ENCODE results near the gene RETREG3.

The RETREG3 gene

DNA sequence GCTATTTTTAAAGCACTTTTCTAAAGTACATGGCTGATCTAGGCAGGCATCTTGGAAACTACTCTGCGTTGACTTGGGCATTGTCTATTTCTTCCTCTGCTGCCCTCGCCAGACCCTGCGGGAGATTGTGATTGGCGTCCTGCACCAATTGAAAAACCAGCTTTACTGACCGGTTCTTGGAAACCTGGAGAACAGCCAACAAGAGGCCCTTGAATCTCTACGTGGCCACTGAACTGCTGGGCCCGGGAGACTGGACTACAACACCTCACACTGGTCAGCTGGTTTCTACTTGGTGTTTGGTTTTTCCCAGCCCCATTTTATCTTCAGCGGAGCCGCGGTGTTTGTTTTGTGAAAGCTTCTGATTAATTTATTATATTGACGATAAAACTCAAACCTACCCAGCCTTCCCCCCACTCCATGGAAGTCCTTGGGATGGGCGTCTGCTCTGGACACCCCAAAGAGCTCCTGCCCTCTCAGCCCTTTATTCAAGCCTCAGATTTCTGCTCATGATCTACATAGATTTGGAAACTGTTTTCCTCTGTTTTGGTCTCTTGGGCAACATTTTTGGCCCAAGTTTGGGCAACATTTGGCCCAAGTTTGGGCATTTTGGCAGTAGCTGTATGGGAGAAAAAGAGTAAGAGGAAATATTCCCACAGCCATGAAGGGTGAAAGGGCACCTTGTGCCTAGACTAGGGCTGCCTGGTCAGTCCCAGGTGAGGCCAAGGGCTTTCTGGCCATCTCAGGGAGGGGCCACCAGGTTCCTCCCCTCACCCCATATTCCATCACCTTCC lies 37.5 kb downstream of the RETREG3 start:
- DNase-seq (ENCODE audit: low spot score) = no peak

DNA sequence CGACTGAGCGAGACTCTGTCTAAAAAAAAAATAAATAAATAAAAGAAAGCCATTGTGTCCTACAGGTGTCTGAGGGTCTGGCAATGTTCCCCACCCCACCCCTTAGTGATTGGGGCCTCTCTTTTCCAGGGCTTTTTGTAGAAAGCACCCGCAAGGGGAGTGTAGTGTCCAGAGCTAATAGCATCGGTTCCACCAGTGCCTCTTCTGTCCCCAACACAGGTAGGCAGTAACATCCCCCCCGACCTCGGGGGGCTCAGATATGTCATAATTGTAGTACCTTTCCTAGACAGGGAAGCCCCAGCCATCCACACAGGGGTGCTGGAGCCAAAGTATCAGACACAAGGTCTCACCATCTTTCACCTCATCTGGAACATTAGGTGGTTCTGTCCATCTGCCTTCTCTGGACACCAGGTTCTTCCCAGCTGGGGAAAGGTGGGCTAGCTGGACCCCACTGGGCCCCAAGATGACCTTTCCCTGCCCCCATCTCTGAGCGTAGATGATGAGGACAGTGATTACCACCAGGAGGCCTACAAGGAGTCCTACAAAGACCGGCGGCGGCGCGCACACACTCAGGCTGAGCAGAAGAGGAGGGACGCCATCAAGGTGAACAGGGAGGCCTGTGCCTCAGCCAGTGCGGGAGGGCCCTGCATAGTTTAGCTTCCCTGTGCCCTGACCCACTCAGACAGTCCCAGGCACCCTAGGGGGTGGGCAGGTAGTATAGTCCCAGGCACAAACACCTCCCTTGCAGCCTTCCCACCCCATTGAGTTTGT lies 40.6 kb downstream of the RETREG3 start:
- no peak for DNase-seq (ENCODE audit: low spot score)

DNA sequence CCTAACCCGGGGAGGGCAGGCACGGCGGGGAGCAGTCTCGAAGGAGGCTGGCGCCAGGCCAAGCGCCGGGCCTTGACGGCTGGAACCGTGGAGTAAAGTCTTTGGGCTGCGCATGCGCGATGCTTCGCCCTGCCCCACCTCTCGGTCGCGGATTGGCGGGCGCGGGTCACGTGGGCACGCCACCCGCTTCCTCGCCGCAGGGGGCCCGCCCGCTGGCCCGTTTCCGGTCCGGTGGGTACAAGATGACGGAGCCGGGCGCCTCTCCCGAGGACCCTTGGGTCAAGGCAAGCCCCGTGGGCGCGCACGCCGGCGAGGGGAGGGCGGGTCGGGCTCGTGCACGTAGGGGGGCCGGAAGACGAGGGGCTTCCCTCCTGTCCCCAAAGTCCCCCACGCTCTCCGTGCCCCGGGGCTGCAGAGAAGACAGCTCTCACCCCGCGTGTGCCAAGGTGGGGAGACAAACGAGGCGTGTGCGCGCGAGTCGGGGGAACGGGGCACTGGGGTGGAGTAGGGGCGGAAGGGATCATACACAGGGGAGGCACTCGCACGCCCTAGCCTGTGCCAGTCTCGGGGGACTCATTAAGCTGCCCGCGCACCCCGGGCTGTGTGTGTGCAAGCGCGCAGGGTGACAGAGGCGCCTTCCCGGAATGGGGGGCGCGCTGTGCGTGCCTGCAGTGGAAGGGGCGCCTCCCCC lies 42.1 kb downstream of the RETREG3 start, which contains the start of gene MLX:
Gene MLX, plus strand, starts transcription at position 218 of the 691 bp plus-strand sequence. Its CDS starts 25 bp downstream, at position 243.
- DNase-seq (ENCODE audit: low spot score) = peak; percentile 84

DNA sequence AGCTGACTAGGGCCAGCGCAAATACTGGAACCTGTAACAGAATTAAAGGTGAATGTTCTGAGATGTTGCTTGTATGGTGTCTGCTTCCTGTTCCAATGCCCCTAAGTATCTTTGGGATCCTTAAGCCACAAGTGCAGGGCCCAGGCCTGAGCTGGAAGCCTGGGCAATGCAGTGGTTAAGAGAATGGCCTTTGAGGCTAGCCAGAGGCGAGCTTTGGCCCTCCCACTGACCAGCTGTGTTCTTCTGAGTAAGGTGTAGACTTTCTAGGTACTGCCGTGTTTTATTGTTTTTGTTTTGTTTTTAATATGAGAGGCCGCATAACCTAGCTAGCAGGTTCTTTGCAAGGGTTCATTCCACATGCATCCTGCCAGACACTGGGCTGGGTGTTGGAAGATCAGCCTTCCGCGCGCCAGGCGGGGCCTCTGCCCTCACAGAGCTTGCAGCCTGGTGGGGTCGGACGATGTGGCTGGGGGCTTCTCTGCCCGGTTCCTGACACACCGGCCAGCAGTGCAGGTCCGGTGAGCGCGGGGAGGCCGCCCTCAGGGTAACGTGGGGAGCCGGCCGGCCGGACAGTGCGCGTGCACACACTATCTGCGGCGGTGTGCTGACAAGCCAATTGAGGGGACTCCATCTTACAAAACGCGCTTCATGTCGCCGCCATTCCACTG lies 42.8 kb downstream of the RETREG3 start:
- no peak for DNase-seq (ENCODE audit: low spot score)

DNA sequence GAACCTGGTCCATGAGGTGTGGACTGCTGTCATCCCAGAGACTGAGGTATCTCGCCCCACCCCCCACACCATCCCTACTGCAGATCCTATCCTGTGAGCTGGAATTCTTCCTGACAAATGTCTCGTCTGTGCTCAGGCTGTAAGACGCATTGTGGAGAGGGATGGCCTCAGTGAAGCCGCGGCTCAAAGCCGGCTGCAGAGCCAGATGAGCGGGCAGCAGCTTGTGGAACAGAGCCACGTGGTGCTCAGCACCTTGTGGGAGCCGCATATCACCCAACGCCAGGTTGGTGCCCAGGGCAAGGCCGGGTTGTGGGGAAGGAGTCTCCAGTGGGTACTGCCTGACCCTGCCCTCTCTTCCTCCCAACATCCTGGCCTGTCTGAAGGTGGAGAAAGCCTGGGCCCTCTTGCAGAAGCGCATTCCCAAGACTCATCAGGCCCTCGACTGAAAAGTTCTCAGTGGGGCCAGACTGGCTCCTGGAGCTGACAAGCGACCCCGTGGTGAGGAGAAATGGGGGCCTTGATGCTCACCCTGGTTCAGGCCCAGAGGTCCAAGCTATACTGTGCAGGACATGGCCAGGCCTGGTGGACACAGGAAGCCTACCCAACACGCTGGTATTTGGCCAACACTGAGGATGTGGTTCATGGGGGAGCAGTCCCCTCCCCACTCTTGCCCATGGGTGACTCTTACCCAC lies 43.5 kb downstream of the RETREG3 start:
- no peak for DNase-seq (ENCODE audit: low spot score)

DNA sequence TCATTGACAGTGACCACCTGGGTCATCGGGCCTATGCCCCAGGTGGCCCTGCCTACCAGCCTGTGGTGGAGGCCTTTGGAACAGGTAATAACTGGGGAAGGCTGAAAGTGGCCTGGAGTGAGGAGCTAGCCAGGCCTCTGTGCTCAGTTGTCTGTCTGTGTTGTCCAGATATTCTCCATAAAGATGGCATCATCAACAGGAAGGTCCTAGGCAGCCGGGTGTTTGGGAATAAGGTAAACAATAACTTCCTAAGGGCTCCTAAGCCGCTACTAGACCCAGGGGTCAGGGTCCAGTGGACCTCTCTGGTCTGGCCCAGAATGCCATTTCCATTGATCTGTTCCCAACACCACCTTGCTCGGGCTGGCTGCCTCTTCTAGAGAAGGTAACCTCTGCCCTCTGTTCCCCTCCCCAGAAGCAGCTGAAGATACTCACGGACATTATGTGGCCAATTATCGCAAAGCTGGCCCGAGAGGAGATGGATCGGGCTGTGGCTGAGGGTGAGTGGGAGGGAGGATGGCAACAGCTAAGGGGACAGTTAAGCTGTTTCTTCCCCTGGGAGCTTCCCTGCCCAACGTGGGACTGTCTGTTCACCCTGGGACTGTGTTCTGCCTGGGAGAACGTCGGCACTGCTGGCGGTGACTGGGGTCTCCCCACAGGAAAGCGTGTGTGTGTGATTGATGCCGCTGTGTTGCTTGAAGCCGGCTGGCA lies 44.2 kb downstream of the RETREG3 start:
- no peak for DNase-seq (ENCODE audit: low spot score)

DNA sequence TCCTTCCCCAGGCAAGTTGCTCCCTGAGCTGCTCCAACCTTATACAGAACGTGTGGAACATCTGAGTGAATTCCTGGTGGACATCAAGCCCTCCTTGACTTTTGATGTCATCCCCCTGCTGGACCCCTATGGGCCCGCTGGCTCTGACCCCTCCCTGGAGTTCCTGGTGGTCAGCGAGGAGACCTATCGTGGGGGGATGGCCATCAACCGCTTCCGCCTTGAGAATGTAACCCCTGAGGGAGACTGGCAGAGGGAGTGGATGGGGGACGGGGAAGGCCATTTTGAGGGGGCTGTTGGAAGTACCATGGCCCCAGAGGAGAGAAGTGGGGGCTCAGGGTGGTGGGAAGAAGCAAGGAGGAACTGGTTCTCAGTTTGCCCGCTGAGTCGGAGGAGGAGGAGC lies 45.2 kb downstream of the RETREG3 start:
- no peak for DNase-seq (ENCODE audit: low spot score)

DNA sequence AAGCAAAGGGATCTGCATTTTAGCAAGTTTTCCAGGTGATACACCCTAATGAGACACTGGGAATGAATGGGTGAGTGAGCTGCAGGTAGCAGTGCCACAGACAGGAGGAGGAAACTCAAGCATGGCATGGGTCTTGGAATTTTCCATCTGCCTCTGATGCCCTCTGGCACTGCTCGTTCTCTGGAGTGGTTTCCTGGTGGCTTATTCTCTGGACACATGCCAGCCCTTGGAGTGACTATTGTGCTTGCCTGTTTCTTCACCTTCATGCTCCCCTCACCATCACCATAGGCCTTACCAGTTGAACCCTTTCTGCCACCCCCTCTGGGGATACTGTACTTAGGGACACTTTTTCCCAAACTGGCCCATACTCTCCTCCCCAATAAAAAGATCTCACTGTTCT lies 45.6 kb downstream of the RETREG3 start:
- no peak for DNase-seq (ENCODE audit: low spot score)

DNA sequence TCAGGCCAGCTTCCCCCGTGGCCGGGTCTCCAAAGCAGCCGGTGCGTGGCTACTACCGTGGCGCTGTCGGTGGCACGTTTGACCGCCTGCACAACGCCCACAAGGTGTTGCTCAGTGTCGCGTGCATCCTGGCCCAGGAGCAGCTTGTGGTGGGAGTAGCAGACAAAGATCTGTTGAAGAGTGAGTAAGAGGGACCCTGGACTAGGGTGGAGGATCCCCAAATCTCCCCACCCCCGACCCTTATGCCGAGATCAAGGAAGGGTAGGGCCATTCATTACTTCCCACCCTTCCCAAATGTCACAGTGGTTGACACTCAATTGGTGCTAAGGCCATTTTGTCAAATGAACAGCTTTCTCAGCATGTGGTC lies 46.0 kb downstream of the RETREG3 start:
- no peak for DNase-seq (ENCODE audit: low spot score)

DNA sequence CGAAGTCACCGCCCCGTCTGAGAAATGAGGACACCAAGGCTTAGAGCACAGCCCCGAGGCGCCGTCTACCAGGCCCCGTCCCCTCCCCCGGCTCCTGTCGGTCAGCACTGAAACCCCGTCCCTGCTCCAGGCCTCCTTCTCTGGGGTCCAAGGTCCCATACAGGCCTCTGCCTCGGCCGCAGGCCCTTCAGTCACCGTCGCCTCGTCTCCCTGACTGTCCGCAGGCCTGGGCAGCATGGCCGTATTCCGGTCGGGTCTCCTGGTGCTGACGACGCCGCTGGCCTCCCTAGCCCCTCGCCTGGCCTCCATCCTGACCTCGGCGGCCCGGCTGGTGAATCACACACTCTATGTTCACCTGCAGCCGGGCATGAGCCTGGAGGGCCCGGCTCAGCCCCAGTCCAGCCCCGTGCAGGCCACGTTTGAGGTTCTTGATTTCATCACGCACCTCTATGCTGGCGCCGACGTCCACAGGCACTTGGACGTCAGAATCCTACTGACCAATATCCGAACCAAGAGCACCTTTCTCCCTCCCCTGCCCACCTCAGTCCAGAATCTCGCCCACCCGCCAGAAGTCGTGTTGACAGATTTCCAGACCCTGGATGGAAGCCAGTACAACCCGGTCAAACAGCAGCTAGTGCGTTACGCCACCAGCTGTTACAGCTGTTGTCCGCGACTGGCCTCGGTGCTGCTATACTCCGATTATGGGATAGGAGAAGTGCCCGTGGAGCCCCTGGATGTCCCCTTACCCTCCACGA lies 46.6 kb downstream of the RETREG3 start:
- DNase-seq (ENCODE audit: low spot score) = no peak

DNA sequence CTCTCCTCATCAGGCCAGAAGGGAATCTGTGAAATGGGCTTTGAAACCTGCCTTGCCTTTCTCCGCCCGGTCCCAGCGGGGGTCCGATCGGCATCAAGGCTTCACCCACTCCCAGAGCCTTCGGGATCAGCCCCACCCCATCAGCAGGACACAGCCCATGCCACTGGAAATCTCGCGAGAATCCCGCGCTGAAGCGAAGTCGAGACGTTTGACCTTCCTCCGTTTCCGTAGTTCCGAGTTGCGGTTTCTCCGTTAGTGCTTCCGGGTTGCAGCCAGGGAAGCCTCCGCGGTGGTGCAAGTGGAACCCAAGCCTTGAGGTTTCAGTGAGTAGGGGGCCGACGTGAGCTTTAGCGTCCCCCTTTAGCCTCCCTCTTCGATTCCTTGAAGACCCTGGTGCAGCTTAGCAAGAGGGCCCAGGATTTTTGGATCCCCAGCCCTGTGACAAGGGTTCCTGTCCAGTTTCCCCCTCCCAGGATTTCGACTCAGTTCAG lies 47.2 kb downstream of the RETREG3 start, which contains the start of gene COASY:
Gene COASY, plus strand, starts transcription at position 252 of the 491 bp plus-strand sequence. CDS start 475 bp downstream, outside the sequence.
- DNase-seq (ENCODE audit: low spot score) = peak; percentile 96

DNA sequence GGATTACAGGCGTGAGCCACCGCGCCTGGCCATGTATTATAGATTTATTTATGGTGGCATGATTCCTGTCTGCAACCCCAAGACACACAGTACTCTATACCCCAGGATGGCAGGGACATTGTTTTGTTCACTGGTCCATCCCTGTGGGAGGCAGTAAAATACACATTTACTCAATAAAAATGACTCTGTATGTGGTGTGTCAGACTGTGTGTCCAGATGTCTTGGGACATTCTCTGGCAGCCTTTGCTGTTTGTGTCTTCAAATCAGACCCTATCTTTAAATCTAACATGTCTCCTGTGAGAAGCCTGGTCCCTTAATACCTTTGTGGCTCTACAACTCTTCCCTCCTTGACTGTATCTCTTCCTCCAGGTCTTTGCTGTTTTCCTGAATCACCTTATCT lies 48.9 kb downstream of the RETREG3 start:
- no peak for DNase-seq (ENCODE audit: low spot score)

DNA sequence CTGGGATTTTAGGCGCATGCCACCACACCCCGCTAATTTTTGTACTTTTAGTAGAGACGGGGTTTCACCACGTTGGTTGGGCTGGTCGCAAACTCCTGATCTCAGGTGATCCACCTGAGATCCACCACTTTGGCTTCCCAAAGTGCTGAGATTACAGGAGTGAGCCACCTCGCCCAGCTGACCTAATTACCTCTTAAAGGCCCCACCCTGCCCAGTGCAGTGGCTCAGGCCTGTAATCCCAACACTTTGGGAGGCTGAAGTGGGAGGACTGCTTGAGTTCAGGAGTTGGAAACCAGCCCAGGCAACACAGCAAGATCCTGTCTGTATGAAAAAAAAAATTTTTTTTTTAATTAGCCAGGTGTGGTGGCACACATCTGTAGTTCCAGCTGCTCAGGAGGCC lies 50.1 kb downstream of the RETREG3 start:
- no peak for DNase-seq (ENCODE audit: low spot score)

DNA sequence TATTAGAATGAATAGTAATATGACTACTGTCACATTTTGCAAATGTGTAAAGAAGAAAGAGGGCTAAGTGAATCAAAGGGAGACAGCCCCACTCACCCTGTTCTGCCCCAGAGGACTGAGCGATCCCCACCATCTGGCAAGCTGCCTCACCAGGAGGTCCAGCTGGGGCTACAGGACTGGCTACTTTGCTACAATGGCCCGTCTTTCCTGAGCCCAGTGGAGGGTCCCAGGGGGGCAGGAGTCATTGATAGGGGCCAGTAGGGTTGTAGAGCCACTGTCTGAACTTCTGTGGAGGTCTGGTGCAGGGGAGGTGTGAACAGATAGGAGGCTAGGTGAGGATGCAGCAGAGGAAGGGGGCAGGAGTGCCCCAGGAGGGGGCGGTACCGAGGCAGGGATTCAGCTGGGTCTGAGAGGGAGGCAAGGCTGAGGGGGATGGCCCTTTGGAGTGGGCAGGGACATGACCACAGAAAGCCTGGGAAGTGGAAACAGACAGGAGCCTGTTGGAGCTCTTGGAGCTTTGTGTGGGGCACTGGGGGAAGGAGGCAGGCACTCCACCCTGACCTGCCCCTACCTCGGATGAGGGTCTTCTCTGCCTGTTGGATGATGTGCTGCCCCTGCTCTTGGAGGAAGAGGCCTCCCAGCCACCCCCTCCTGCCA lies 53.1 kb downstream of the RETREG3 start:
- DNase-seq (ENCODE audit: low spot score) = peak; percentile 58

DNA sequence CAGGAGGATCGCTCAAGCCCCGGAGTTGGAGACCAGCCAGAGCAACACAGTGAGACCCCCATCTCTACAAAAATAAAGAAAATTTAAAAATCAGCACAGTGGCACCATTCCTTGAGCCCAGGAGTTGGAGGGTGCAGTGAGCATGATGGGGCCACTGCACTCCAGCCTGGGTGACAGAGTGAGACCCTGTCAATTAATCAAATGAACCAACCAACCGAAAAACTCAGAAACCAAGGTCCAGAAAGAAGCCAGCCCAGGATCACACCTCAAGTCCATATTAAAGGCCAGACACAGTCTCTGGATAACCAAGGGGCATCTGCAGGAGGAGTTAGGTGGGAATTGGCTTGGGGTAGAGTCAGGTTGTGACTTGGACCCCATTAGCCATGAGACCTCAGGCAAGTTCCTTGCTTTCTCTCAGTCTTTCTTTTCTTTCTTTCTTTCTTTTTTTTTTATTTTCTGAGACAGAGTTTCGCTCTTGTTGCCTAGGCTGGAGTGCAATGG lies 54.0 kb downstream of the RETREG3 start:
- no peak for DNase-seq (ENCODE audit: low spot score)

DNA sequence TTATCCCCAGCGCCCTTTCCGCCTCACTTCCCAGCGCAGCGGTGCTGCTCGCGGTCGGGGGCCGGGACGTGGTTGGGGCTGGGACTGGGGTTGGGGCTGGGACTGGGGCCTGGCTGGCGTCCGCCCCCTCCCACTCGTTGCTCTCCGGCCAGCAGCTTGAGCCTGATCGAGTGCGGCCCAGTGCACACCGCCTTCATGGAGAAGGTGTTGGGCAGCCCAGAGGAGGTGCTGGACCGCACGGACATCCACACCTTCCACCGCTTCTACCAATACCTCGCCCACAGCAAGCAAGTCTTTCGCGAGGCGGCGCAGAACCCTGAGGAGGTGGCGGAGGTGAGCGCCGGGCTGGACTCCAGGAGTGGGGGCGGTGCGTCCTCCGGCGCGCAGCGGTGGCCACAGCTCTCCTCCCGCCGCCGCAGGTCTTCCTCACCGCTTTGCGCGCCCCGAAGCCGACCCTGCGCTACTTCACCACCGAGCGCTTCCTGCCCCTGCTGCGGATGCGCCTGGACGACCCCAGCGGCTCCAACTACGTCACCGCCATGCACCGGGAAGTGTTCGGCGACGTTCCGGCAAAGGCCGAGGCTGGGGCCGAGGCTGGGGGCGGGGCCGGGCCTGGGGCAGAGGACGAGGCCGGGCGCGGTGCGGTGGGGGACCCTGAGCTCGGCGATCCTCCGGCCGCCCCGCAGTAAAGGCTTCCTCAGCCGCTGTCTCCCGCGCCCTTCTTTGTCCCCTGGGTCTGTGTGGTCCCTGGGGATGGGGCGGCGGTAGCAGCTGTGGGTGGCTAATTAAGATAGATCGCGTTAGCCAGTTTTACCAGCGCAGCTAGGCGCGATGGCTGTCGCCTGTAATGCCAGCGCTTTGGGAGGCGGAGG lies 54.7 kb downstream of the RETREG3 start:
- DNase-seq (ENCODE audit: low spot score) = peak; percentile 84

DNA sequence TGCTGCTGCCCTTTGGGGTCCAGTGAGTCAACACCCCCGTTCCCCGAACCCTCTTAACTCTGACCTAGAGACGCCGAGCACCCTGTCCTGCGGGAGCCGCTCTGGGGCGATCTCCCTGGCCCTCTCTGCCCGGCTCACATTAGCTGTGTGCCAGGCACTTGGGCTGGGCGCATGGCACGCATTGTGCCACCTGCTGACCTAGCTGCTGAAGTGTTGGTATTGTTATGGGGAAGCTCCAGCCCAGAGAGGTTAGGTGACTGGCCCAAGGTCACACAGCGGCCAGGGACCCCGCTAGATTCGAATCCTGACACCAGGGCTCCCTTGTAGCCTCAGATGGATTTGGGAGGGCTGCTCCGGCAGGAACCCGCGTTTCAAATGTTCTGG lies 55.3 kb downstream of the RETREG3 start:
- DNase-seq (ENCODE audit: low spot score) = no peak

DNA sequence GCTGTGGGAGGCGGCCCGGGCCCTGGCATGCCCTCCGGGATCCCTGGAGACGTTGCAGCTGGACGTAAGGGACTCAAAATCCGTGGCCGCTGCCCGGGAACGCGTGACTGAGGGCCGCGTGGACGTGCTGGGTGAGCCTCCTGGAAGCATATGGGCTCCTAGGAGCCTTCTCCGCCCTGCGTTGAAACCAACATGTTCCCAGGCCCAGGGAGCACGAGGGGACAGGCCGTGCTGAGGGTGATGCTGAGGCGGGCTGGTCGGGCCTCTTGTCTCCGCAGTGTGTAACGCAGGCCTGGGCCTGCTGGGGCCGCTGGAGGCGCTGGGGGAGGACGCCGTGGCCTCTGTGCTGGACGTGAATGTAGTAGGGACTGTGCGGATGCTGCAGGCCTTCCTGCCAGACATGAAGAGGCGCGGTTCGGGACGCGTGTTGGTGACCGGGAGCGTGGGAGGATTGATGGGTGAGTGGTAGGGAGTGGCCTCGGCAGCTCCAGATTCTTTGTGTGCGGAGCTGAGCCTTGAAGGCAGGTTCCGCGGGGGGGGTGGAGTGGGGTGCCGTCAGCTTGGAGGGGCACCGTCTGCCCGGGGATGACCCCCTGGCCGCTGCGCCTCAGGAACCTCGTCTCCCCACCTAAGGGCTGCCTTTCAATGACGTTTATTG lies 55.9 kb downstream of the RETREG3 start:
- no peak for DNase-seq (ENCODE audit: low spot score)
